GM10248 (cell line): Measurements from ENCODE around the gene NCEH1.

ENCODE experiments used
- CTCF ChIA-PET: fragments of 300-600 bp; sonication (Branson Sonifier 250); formaldehyde crosslinking; extraction: SDS; loops from one replicate; lab custom pipeline; 2021; ENCODE audit warnings: antibody characterized with exemption; lab: Yijun Ruan, JAX
- POLR2A ChIA-PET: fragments of 350-650 bp; sonication (Branson Sonifier 250); formaldehyde crosslinking; extraction: SDS; loops from one replicate; lab custom pipeline; 2020; ENCODE audit warnings: antibody characterized with exemption; lab: Yijun Ruan, JAX
- DNase-seq: peaks from one replicate; pipeline ENCODE4 v3.0.0; 2012; ENCODE audit errors: extremely low spot score
- TF ChIP-seq, protein P1 (sequence below): IDR thresholded peaks from 2 replicates; pipeline ENCODE4 v1.5.1; 2012; ENCODE audit warnings: mild to moderate bottlenecking, low read depth; ENCODE audit errors: extremely low read depth, missing control alignments, control extremely low read depth

The NCEH1 gene

DNA sequence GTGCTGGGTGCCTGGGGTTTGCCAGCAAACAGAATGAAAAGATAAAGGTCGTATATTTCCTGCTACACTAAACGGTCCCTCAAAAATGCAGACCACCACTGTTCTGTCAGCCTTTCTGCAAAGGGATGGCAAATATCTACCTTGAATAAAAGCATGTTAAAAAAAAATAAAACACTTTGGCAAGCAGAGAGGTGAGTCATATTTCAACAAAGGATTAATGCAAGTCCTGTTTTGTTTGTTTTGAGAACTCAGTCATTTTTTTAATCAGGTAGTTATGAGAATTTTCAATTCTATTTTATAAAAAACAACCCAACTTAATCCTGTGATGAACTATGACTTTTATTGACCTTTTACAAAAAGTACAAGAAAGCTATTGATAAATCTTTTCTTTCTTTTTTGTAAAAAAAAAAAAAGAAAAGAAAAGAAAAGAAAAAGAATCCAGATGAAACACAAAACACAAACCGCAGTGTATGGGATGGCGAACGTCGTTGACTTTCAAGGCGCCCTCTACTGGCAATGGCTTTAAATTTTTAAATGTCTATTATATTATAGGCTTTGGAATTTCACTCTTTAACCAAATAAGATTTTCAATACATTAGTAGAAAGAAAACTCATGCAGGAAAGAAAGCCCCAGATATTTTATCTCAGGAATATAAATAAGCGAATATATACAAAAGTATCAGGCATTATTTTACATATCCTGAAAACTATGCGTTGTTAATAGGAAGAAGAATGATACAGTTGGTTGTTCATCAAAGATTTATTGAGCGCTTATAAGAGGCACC, 87.8 kb downstream of the NCEH1 start:
- ChIA-PET POLR2A (no interaction called here), CTCF (interaction anchor here (0.6 to 4.9 kb wide), 15 partner anchors 11 to 162 kb away, joined by 3 to 29 read pairs (median 4); no protein-coding TSS in a partner anchor)
- DNase-seq: peak; percentile 41
- TF ChIP-seq, protein P1, sequence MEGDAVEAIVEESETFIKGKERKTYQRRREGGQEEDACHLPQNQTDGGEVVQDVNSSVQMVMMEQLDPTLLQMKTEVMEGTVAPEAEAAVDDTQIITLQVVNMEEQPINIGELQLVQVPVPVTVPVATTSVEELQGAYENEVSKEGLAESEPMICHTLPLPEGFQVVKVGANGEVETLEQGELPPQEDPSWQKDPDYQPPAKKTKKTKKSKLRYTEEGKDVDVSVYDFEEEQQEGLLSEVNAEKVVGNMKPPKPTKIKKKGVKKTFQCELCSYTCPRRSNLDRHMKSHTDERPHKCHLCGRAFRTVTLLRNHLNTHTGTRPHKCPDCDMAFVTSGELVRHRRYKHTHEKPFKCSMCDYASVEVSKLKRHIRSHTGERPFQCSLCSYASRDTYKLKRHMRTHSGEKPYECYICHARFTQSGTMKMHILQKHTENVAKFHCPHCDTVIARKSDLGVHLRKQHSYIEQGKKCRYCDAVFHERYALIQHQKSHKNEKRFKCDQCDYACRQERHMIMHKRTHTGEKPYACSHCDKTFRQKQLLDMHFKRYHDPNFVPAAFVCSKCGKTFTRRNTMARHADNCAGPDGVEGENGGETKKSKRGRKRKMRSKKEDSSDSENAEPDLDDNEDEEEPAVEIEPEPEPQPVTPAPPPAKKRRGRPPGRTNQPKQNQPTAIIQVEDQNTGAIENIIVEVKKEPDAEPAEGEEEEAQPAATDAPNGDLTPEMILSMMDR: peak; percentile 42

DNA sequence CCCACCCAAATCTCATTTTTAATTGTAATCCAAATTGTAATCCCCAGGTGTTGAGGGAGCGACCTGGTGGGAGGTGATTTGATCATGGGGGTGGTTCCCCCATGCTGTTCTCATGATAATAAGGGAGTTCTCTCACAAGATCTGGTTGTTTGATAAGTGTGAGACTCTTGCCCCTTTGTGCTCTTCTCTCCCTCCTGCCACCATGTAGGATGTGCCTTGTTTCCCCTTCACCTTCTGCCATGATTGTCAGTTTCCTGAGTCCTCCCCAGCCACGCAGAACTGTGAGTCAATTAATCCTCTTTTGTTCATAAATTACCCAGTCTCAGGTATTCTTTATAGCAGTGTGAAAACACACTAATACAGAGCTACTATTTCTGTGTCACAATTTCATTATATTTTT, 88.7 kb downstream of the NCEH1 start:
- ChIA-PET CTCF (interaction anchor here (0.6 to 4.9 kb wide), 14 partner anchors 10 to 92 kb away, joined by 3 to 29 read pairs (median 4); no protein-coding TSS in a partner anchor), POLR2A (no interaction called here)
- TF ChIP-seq, protein P1: no peak
- no peak for DNase-seq

DNA sequence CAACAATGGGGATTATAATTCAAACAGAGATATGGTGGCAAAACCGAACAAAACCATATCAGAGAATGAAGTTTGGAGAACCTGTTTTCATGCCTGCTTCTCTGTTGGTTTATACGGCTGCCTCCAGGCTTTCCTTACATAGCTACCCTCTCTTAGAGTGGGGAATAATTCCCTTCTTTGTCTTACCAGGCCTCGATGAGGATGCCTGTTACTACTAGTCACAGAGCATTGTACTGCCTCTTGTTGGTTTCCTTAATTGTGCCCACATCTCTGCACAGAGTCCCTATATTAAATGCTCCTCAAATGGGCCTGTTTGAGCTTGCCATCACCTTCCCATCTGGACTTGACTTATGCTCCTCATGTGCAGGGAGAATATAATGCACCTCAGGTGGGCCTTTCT, 92.9 kb downstream of the NCEH1 start:
- TF ChIP-seq, protein P1: no peak
- POLR2A ChIA-PET: no interaction called here

DNA sequence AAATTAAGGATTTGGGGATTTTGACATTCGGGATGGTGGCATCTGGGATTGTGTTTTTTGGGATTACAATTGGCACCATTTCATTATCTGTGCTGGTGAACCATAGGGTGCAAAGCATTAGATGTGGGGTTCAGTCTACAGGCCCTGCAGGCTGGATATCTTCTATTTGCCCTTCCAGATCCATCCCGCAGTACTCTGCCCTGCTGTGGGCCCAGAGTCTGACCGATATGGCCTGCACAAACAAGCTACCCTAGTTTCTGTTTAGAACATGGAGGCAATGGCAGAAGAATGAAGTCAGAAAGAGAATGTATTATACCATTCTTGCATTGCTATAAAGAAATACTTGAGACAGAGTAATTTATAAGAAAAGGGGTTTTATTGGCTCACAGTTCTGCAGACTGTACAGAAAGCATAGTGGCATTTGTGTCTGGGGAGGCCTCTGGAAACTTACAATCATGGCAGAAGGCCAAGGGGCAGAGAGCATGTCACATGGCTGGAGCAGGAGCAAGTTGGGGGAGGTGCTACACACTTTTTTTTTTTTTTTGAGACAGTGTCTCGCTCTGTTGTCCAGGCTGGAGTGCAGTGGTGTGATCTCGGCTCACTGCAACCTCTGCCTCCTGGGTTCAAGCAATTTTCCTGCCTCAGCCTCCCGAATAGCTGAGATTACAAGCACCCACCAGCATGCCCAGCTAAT, 93.7 kb downstream of the NCEH1 start:
- ChIA-PET POLR2A (no interaction called here), CTCF (interaction anchor here (1.0 to 3.2 kb wide), 7 partner anchors 8 to 156 kb away, joined by 3 to 18 read pairs (median 4); no protein-coding TSS in a partner anchor)
- DNase-seq: no peak
- TF ChIP-seq, protein P1: no peak

More for the DNA sequence above, 92.9 kb downstream of the NCEH1 start:
- no peak for DNase-seq
- CTCF ChIA-PET: interaction anchor here (1.0 to 3.2 kb wide), 7 partner anchors 8 to 157 kb away, joined by 3 to 18 read pairs (median 4); no protein-coding TSS in a partner anchor

DNA sequence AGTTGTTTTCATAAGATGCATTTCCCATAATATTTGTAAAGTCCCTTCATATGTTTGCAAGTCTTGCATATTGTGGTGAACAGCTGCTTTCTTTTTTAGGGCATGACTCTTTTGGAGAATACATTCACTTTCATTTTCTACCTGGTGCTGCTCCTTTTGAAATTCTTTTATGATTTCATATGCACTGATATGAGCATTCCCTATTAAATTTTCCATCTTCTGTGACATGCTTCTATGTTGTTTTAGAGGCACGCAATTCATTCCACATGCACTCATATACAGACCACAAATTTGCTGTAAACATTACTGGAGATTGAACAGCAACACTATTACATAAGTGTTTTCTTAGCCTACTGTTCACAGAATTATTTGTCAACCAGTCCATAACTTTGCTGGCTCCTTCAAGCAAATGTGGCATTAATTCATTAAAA, 94.8 kb downstream of the NCEH1 start:
- TF ChIP-seq, protein P1: no peak
- ChIA-PET POLR2A (no interaction called here), CTCF (interaction anchor here (1.7 kb wide), 2 partner anchors 21 to 57 kb away, joined by 4 to 5 read pairs; no protein-coding TSS in a partner anchor)
- DNase-seq: peak; percentile 44

DNA sequence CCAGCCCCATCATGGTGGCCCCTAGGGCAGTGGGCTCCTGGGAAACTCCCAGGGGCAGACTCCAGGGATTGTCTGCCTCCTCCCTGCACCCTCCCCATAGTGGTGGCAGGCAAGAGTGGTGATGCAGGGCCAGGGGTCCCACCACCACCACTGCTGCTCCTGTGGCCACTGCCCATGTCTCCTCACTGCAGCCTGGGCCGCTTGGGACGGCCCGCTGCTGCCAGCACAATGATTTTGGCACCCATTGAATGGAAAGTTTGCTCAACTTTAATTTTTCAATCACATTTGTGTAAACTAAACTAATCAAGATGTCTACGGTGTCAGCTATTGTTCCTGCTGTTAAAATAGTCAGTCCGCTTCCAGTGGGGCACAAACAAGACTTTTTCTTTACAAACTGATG, 95.6 kb downstream of the NCEH1 start:
- no peak for DNase-seq
- TF ChIP-seq, protein P1: no peak
- CTCF ChIA-PET: interaction anchor here (1.7 to 3.2 kb wide), 3 partner anchors 20 to 58 kb away, joined by 4 to 11 read pairs (median 5); no protein-coding TSS in a partner anchor
- POLR2A ChIA-PET: no interaction called here
